HG03520 (cell line): ENCODE measurements around the gene SLTM.
"Not testable (repeated sequence)": the region's sequence is repeated elsewhere in the genome, so short reads cannot be mapped to it uniquely, and the experiment has no call there.

Experiments
- ATAC-seq: cut with Tn5 transposase; IDR thresholded peaks from one replicate; pipeline ENCODE4 v1.9.1; 2021; ENCODE audit warnings: mild to moderate bottlenecking, moderate library complexity; ENCODE audit not compliant: unreplicated experiment

Gene SLTM

GRCh38 chr15:58877999-58878825 is 55.3 kb downstream of the SLTM start:
- ATAC-seq = no peak

- ATAC-seq = no peak
These were observed 57.0 kb downstream of the SLTM start for GRCh38 chr15:58876306-58877106.

- no peak for ATAC-seq
These were observed 58.1 kb downstream of the SLTM start for GRCh38 chr15:58875343-58875742.

GRCh38 chr15:58873267-58873666 is 60.2 kb downstream of the SLTM start:
- no peak for ATAC-seq

- no peak for ATAC-seq
These were observed 63.0 kb downstream of the SLTM start for GRCh38 chr15:58870451-58870850.

- no peak for ATAC-seq
These were observed 65.6 kb downstream of the SLTM start for GRCh38 chr15:58867926-58868325.

GRCh38 chr15:58865425-58865880 is 68.0 kb downstream of the SLTM start:
- ATAC-seq = no peak

GRCh38 chr15:58864602-58865424 is 68.7 kb downstream of the SLTM start:
- no peak for ATAC-seq

- no peak for ATAC-seq
These were observed 71.2 kb downstream of the SLTM start for GRCh38 chr15:58862326-58862725.

- not testable (repeated sequence) for ATAC-seq
These were observed 76.9 kb downstream of the SLTM start for GRCh38 chr15:58856621-58857020.

- ATAC-seq = no peak
These were observed 77.4 kb downstream of the SLTM start for GRCh38 chr15:58856086-58856485.

GRCh38 chr15:58854593-58854992 is 78.9 kb downstream of the SLTM start:
- ATAC-seq = no peak

- no peak for ATAC-seq
These were observed 81.1 kb downstream of the SLTM start for GRCh38 chr15:58852347-58852746.

GRCh38 chr15:58851205-58851604 is 82.3 kb downstream of the SLTM start:
- ATAC-seq = not testable (repeated sequence)

GRCh38 chr15:58842713-58843396 is 90.6 kb downstream of the SLTM start:
- no peak for ATAC-seq

- ATAC-seq = no peak
These were observed 93.4 kb downstream of the SLTM start for GRCh38 chr15:58840048-58840447.

GRCh38 chr15:58839485-58839884 is 94.0 kb downstream of the SLTM start:
- no peak for ATAC-seq

GRCh38 chr15:58833681-58834426 is 99.6 kb downstream of the SLTM start:
- not testable (repeated sequence) for ATAC-seq

GRCh38 chr15:58830556-58830955 is 102.9 kb downstream of the SLTM start:
- no peak for ATAC-seq
